Ishikawa (cell line): Measurements from ENCODE around the gene SBK3.

ENCODE experiments used
- CEBPB ChIP-seq: IDR thresholded peaks from 2 replicates; pipeline ENCODE4 v1.6.1; 2012
- CREB1 ChIP-seq: IDR thresholded peaks from 2 replicates; pipeline ENCODE4 v1.6.1; 2012; ENCODE audit warnings: low read depth
- EGR1 ChIP-seq: IDR thresholded peaks from 2 replicates; pipeline ENCODE4 v1.6.1; 2012
- EP300 ChIP-seq: IDR thresholded peaks from 2 replicates; pipeline ENCODE4 v1.6.1; 2012; ENCODE audit warnings: borderline replicate concordance
- FOXM1 ChIP-seq: IDR thresholded peaks from 2 replicates; pipeline ENCODE4 v1.6.1; 2012; ENCODE audit warnings: low read depth, borderline replicate concordance
- NFIC ChIP-seq: IDR thresholded peaks from 2 replicates; pipeline ENCODE4 v1.6.1; 2012
- RAD21 ChIP-seq: IDR thresholded peaks from 2 replicates; pipeline ENCODE4 v1.6.1; 2012; ENCODE audit warnings: low read depth
- REST ChIP-seq: IDR thresholded peaks from 2 replicates; pipeline ENCODE4 v1.6.1; 2012; ENCODE audit warnings: low read depth, mild to moderate bottlenecking
- TAF1 ChIP-seq: IDR thresholded peaks from 2 replicates; pipeline ENCODE4 v1.6.1; 2012; ENCODE audit warnings: low read depth, mild to moderate bottlenecking
- TCF12 ChIP-seq: IDR thresholded peaks from 2 replicates; pipeline ENCODE4 v1.6.1; 2012; ENCODE audit warnings: low read depth
- TEAD4 ChIP-seq: IDR thresholded peaks from 2 replicates; pipeline ENCODE4 v1.6.1; 2012
- ZBTB7A ChIP-seq: IDR thresholded peaks from 2 replicates; pipeline ENCODE4 v1.6.1; 2012; ENCODE audit warnings: low read depth
- TF ChIP-seq, protein P1 (sequence below): IDR thresholded peaks from 2 replicates; pipeline ENCODE4 v1.6.1; 2012
- TF ChIP-seq, protein P2 (sequence below): IDR thresholded peaks from 2 replicates; pipeline ENCODE4 v1.6.1; 2012

DNA sequence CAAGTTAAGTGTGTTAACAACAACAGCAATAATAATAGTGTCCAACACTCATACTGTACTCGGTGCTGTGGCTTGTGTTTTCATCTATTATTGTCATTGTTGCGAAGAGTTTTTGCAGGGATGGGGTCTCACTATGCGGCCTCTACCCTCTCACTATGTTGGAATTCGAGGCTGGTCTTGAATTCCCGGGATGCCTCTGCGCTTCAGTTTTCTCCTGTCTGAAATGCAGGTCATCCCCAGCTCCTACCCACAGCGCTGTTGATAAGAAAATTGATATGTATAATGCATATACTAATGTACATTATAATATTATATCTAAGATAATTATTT is 4.9 kb upstream of the SBK3 start:
- TF ChIP-seq TCF12 = no peak
- no peak for TF ChIP-seq CEBPB
- TF ChIP-seq EP300 = no peak
- TF ChIP-seq, protein P1, sequence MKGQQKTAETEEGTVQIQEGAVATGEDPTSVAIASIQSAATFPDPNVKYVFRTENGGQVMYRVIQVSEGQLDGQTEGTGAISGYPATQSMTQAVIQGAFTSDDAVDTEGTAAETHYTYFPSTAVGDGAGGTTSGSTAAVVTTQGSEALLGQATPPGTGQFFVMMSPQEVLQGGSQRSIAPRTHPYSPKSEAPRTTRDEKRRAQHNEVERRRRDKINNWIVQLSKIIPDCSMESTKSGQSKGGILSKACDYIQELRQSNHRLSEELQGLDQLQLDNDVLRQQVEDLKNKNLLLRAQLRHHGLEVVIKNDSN = no peak
- TF ChIP-seq TEAD4 = no peak
- TF ChIP-seq REST = no peak
- TF ChIP-seq ZBTB7A = no peak
- no peak for TF ChIP-seq CREB1
- TF ChIP-seq, protein P2, sequence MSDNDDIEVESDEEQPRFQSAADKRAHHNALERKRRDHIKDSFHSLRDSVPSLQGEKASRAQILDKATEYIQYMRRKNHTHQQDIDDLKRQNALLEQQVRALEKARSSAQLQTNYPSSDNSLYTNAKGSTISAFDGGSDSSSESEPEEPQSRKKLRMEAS = no peak
- TF ChIP-seq FOXM1 = no peak
- TF ChIP-seq RAD21 = no peak
- no peak for TF ChIP-seq TAF1
- no peak for TF ChIP-seq EGR1
- TF ChIP-seq NFIC = no peak
